ENCODE data around the gene HAPLN1.

Gene HAPLN1

GRCh38 chr5:83752700-83753099 is 32.0 kb upstream of the HAPLN1 start:
- H3K9me3 ChIP-seq (ENCODE audit: insufficient read depth, low read length, severe bottlenecking): peaks cover 7% of the 10 kb centered on the region
- no peaks in the 10 kb centered on the region for H4K20me1 ChIP-seq (ENCODE audit: insufficient read depth, low read length)
- no peak overlapping the region for H3K9ac ChIP-seq (ENCODE audit: low read depth, low read length)
- DNase-seq (no peak), ATAC-seq (ENCODE audit: insufficient read depth, low read depth) (no peak)
- H3K79me2 ChIP-seq (ENCODE audit: insufficient read depth, low read length): no peaks in the 10 kb centered on the region
- H3K4me2 ChIP-seq (ENCODE audit: insufficient read depth, low read length): no peak overlapping the region
- H3K36me3 ChIP-seq (ENCODE audit: insufficient read depth, low read length): no peaks in the 10 kb centered on the region
- H3K27me3 ChIP-seq (ENCODE audit: insufficient read depth, low read length, poor library complexity): no peaks in the 10 kb centered on the region
- no peak overlapping the region for H3K27ac ChIP-seq (ENCODE audit: low read length)
- H2AFZ ChIP-seq (ENCODE audit: low read depth, low read length): no peak overlapping the region
- no peak for TF ChIP-seq EZH2 (IDR thresholded peaks at IDR 0.05; ENCODE audit: borderline replicate concordance, low read depth, low read length, severe bottlenecking)
- no peak for TF ChIP-seq CTCF (IDR thresholded peaks at IDR 0.05; ENCODE audit: borderline replicate concordance, extremely low read depth, low read length, poor library complexity, severe bottlenecking)
- H3K4me1 ChIP-seq (ENCODE audit: insufficient read depth, low read length): no peaks in the 10 kb centered on the region
- H3K4me3 ChIP-seq (ENCODE audit: low read depth in 1 of 2, low read length in 2 of 2): no peak overlapping the region

- no peaks in the 10 kb centered on the region for H3K4me1 ChIP-seq (ENCODE audit: insufficient read depth, low read length)
- H4K20me1 ChIP-seq (ENCODE audit: insufficient read depth, low read length): no peaks in the 10 kb centered on the region
- no peaks in the 10 kb centered on the region for H3K36me3 ChIP-seq (ENCODE audit: insufficient read depth, low read length)
- H3K27me3 ChIP-seq (ENCODE audit: insufficient read depth, low read length, poor library complexity): no peaks in the 10 kb centered on the region
- no peak for DNase-seq
- no peak overlapping the region for H3K27ac ChIP-seq (ENCODE audit: low read length)
- H3K4me2 ChIP-seq (ENCODE audit: insufficient read depth, low read length): no peak overlapping the region
- no peak overlapping the region for H3K9ac ChIP-seq (ENCODE audit: low read depth, low read length)
- H3K79me2 ChIP-seq (ENCODE audit: insufficient read depth, low read length): no peaks in the 10 kb centered on the region
- no peak for ATAC-seq (ENCODE audit: insufficient read depth, low read depth)
- no peak overlapping the region for H3K4me3 ChIP-seq (ENCODE audit: low read depth in 1 of 2, low read length in 2 of 2)
- H2AFZ ChIP-seq (ENCODE audit: low read depth, low read length): no peak overlapping the region
- TF ChIP-seq CTCF (IDR thresholded peaks at IDR 0.05; ENCODE audit: borderline replicate concordance, extremely low read depth, low read length, poor library complexity, severe bottlenecking) (no peak), EZH2 (IDR thresholded peaks at IDR 0.05; ENCODE audit: borderline replicate concordance, low read depth, low read length, severe bottlenecking) (no peak)
- H3K9me3 ChIP-seq (ENCODE audit: insufficient read depth, low read length, severe bottlenecking): peaks cover 7% of the 10 kb centered on the region
Measured at GRCh38 chr5:83751201-83751600, 30.5 kb upstream of the HAPLN1 start.

GRCh38 chr5:83750749-83751148 is 30.1 kb upstream of the HAPLN1 start:
- Histone ChIP-seq H3K4me2 (ENCODE audit: insufficient read depth, low read length) (no peak overlapping the region), H3K27me3 (ENCODE audit: insufficient read depth, low read length, poor library complexity) (no peaks in the 10 kb centered on the region), H3K36me3 (ENCODE audit: insufficient read depth, low read length) (no peaks in the 10 kb centered on the region), H3K4me1 (ENCODE audit: insufficient read depth, low read length) (no peaks in the 10 kb centered on the region), H4K20me1 (ENCODE audit: insufficient read depth, low read length) (no peaks in the 10 kb centered on the region), H2AFZ (ENCODE audit: low read depth, low read length) (no peak overlapping the region), H3K4me3 (ENCODE audit: low read depth in 1 of 2, low read length in 2 of 2) (no peak overlapping the region), H3K9ac (ENCODE audit: low read depth, low read length) (no peak overlapping the region), H3K9me3 (ENCODE audit: insufficient read depth, low read length, severe bottlenecking) (peaks cover 7% of the 10 kb centered on the region), H3K27ac (ENCODE audit: low read length) (no peak overlapping the region), H3K79me2 (ENCODE audit: insufficient read depth, low read length) (no peaks in the 10 kb centered on the region)
- no peak for DNase-seq
- ATAC-seq (ENCODE audit: insufficient read depth, low read depth): no peak
- no peak for TF ChIP-seq CTCF (IDR thresholded peaks at IDR 0.05; ENCODE audit: borderline replicate concordance, extremely low read depth, low read length, poor library complexity, severe bottlenecking)

- Histone ChIP-seq H3K4me3 (ENCODE audit: low read depth in 1 of 2, low read length in 2 of 2) (no peak overlapping the region), H3K27me3 (ENCODE audit: insufficient read depth, low read length, poor library complexity) (no peaks in the 10 kb centered on the region), H4K20me1 (ENCODE audit: insufficient read depth, low read length) (no peaks in the 10 kb centered on the region), H3K9ac (ENCODE audit: low read depth, low read length) (no peak overlapping the region), H3K9me3 (ENCODE audit: insufficient read depth, low read length, severe bottlenecking) (peaks cover 7% of the 10 kb centered on the region), H3K79me2 (ENCODE audit: insufficient read depth, low read length) (no peaks in the 10 kb centered on the region), H3K4me1 (ENCODE audit: insufficient read depth, low read length) (no peaks in the 10 kb centered on the region), H2AFZ (ENCODE audit: low read depth, low read length) (no peak overlapping the region), H3K36me3 (ENCODE audit: insufficient read depth, low read length) (no peaks in the 10 kb centered on the region), H3K27ac (ENCODE audit: low read length) (no peak overlapping the region), H3K4me2 (ENCODE audit: insufficient read depth, low read length) (no peak overlapping the region)
- TF ChIP-seq CTCF (IDR thresholded peaks at IDR 0.05; ENCODE audit: borderline replicate concordance, extremely low read depth, low read length, poor library complexity, severe bottlenecking) (no peak), EZH2 (IDR thresholded peaks at IDR 0.05; ENCODE audit: borderline replicate concordance, low read depth, low read length, severe bottlenecking) (no peak)
- no peak for ATAC-seq (ENCODE audit: insufficient read depth, low read depth)
- DNase-seq: no peak
Measured at GRCh38 chr5:83745816-83746215, 25.2 kb upstream of the HAPLN1 start.
